ENCODE results near the gene EHBP1.

GRCh38 chr2:63064197-63064596 is 358.7 kb downstream of the EHBP1 start:
- no peak for TF ChIP-seq CREB1 (IDR thresholded peaks at IDR 0.05; ENCODE audit: low read depth)
- no peak for TF ChIP-seq EP300 (IDR thresholded peaks at IDR 0.05; ENCODE audit: borderline replicate concordance)
- no peak for TF ChIP-seq TEAD4 (IDR thresholded peaks at IDR 0.05)
